Liver (tissue), 9 donors: ENCODE data around the gene EFNA3. TPM values are rescaled to one million over a fixed set of nuclear protein-coding genes. Genes with fewer than 3 reads are reported as not detected.
"Not testable (repeated sequence)": the region's sequence is repeated elsewhere in the genome, so short reads cannot be mapped to it uniquely, and the experiment has no call there.

Experiments
- DNase-seq: peaks from one replicate; pipeline ENCODE4 v3.0.0-alpha.2; 2017; ENCODE audit warnings: low spot score
- H3K27ac ChIP-seq, 2 donors: one replicate each; pipeline ENCODE4 v1.7.0; 2013; ENCODE audit warnings: inconsistent platforms in 2 of 2, low read length in 2 of 2, control low read depth in 1 of 2, low read depth in 1 of 2, mild to moderate bottlenecking in 1 of 2
- H3K27me3 ChIP-seq, 4 donors: one replicate each; pipeline versions ENCODE4 v1.6.1 to v1.7.0; 2013; ENCODE audit warnings: low read length in 3 of 4, inconsistent platforms in 1 of 4, mild to moderate bottlenecking in 1 of 4, moderate library complexity in 1 of 4; ENCODE audit not compliant: control insufficient read depth in 4 of 4, insufficient read depth in 4 of 4
- H3K36me3 ChIP-seq, 4 donors: one replicate each; pipeline versions ENCODE4 v1.6.1 to v1.7.0; 2013; ENCODE audit warnings: low read length in 3 of 4, mild to moderate bottlenecking in 3 of 4, low read depth in 1 of 4, moderate library complexity in 1 of 4; ENCODE audit not compliant: control insufficient read depth in 4 of 4, insufficient read depth in 3 of 4
- H3K4me1 ChIP-seq, 4 donors: one replicate each; pipeline versions ENCODE4 v1.6.1 to v1.7.0; 2013; ENCODE audit warnings: low read length in 3 of 4, mild to moderate bottlenecking in 3 of 4, moderate library complexity in 1 of 4; ENCODE audit not compliant: control insufficient read depth in 4 of 4, insufficient read depth in 4 of 4
- H3K4me3 ChIP-seq, 3 donors: one replicate each; pipeline versions ENCODE4 v1.6.1 to v1.7.0; 2013; ENCODE audit warnings: low read length in 3 of 3, control low read depth in 1 of 3, low read depth in 1 of 3, mild to moderate bottlenecking in 1 of 3
- H3K9ac ChIP-seq, 2 donors: one replicate each; pipeline ENCODE4 v1.7.0; 2013; ENCODE audit warnings: low read length in 2 of 2, mild to moderate bottlenecking in 2 of 2, moderate library complexity in 2 of 2, control low read depth in 1 of 2, low read depth in 1 of 2
- H3K9me3 ChIP-seq, 4 donors: one replicate each; pipeline versions ENCODE4 v1.6.1 to v1.7.0; 2013; ENCODE audit warnings: low read length in 3 of 4; ENCODE audit not compliant: control insufficient read depth in 4 of 4
- CTCF ChIP-seq: fragments of 150-350 bp; IDR thresholded peaks from 2 replicates; pipeline ENCODE4 v1.5.1; 2017; ENCODE audit warnings: improper control_type of control experiment, low read depth, low read length; ENCODE audit not compliant: missing input control
- EGR1 ChIP-seq, 2 donors: IDR thresholded peaks; 2 replicates each; pipeline ENCODE4 v1.6.1; 2016 to 2018; ENCODE audit warnings: antibody characterized with exemption in 2 of 2, low read depth in 2 of 2
- FOXA1 ChIP-seq: IDR thresholded peaks from 2 replicates; pipeline ENCODE4 v1.6.1; 2016; ENCODE audit warnings: antibody characterized with exemption
- FOXA2 ChIP-seq: IDR thresholded peaks from 2 replicates; pipeline ENCODE4 v1.6.1; 2016; ENCODE audit warnings: antibody characterized with exemption
- GABPA ChIP-seq, 2 donors: IDR thresholded peaks in 1 of 2; conservative IDR thresholded peaks in 1 of 2; 2 replicates each; pipeline ENCODE4 v1.6.1; 2016; ENCODE audit warnings: antibody characterized with exemption in 2 of 2, mild to moderate bottlenecking in 1 of 2, moderate library complexity in 1 of 2
- HNF4G ChIP-seq: IDR thresholded peaks from 2 replicates; pipeline ENCODE4 v1.6.1; 2016; ENCODE audit warnings: antibody characterized with exemption
- JUND ChIP-seq, 2 donors: IDR thresholded peaks; 2 replicates each; pipeline ENCODE4 v1.6.1; 2016; ENCODE audit warnings: antibody characterized with exemption in 2 of 2
- MAX ChIP-seq: IDR thresholded peaks from 2 replicates; pipeline ENCODE4 v1.6.1; 2016; ENCODE audit warnings: antibody characterized with exemption
- NR2F2 ChIP-seq: IDR thresholded peaks from 2 replicates; pipeline ENCODE4 v1.6.1; 2016; ENCODE audit warnings: antibody characterized with exemption
- RAD21 ChIP-seq, 2 donors: IDR thresholded peaks; 2 replicates each; pipeline ENCODE4 v1.6.1; 2016; ENCODE audit warnings: antibody characterized with exemption in 2 of 2, mild to moderate bottlenecking in 2 of 2
- RXRA ChIP-seq, 2 donors: IDR thresholded peaks; 2 replicates each; pipeline ENCODE4 v1.6.1; 2017 to 2018; ENCODE audit warnings: antibody characterized with exemption in 2 of 2, mild to moderate bottlenecking in 1 of 2
- SP1 ChIP-seq: IDR thresholded peaks from 2 replicates; pipeline ENCODE4 v1.6.1; 2018; ENCODE audit warnings: antibody characterized with exemption, mild to moderate bottlenecking
- TAF1 ChIP-seq: conservative IDR thresholded peaks from 2 replicates; pipeline ENCODE4 v1.6.1; 2016; ENCODE audit warnings: antibody characterized with exemption, mild to moderate bottlenecking
- ZBTB33 ChIP-seq: IDR thresholded peaks from 2 replicates; pipeline ENCODE4 v1.6.1; 2016; ENCODE audit warnings: antibody characterized with exemption
- WGBS: extraction: QIAGEN DNeasy Blood & Tissue Kit; methylation state at CpG from one replicate; pipeline ENCODE4 v1.1.7; 2013; 5-methylcytosine and 5-hydroxymethylcytosine counted together
- polyA plus RNA-seq, 2 donors: library from polyadenylated mRNA; stranded (reverse) in 1 of 2; unstranded in 1 of 2; fragments of 200-250 nt in 1 of 2; fragments of >200 nt in 1 of 2; fragmentation: Nextera tagmentation in 1 of 2; extraction: Ambion mirVana in 1 of 2; gene quantifications; one replicate each; pipeline versions ENCODE4 v1.2.1 to v1.2.3, GENCODE V29; 2013 to 2015
- total RNA-seq, 2 donors: library from RNA; depleted of rRNA; stranded (reverse); fragments of >200 nt; gene quantifications; one replicate each; pipeline ENCODE4 v1.2.3, GENCODE V29; 2014
- donor health status: healthy.
- donor health status: healthy.
- donor health status: healthy.
- donor health status: healthy.
- donor health status: healthy.

The EFNA3 gene
- total and polyA plus RNA-seq, 4 donors = 0.47 to 3.7 (median 1.1) TPM

- Histone ChIP-seq H3K9ac (no peak overlapping the region), H3K4me1 (peaks cover 0 to under 1% (median 0%) of the 10 kb centered on the region in 4 donors), H3K36me3 (no peaks in the 10 kb centered on the region), H3K4me3 (no peak overlapping the region), H3K9me3 (no peaks in the 10 kb centered on the region), H3K27ac (no peak overlapping the region), H3K27me3 (no peaks in the 10 kb centered on the region)
- WGBS = 90% methylated on average over 5 of the region's 5 CpGs
- no peak for TF ChIP-seq CTCF
- DNase-seq = no peak
Measured at GRCh38 chr1:155113450-155113980, 34.9 kb downstream of the EFNA3 start.

- no peaks in the 10 kb centered on the region for H3K36me3 ChIP-seq
- DNase-seq = no peak
- 82% methylated on average over 5 of the region's 5 CpGs for WGBS
- no peaks in the 10 kb centered on the region for H3K27me3 ChIP-seq
- TF ChIP-seq RAD21 (IDR thresholded peaks at IDR 0.05) (no peak), FOXA1 (no peak), RXRA (IDR thresholded peaks at IDR 0.05) (no peak), GABPA (IDR thresholded peaks at IDR 0.05 in 1 of 2, conservative IDR thresholded peaks at IDR 0.05 in 1 of 2) (no peak), FOXA2 (no peak)
- H3K9ac ChIP-seq = no peak overlapping the region
- H3K27ac ChIP-seq = no peak overlapping the region
- H3K4me1 ChIP-seq = no peaks in the 10 kb centered on the region
- no peak overlapping the region for H3K4me3 ChIP-seq
- no peaks in the 10 kb centered on the region for H3K9me3 ChIP-seq
Measured at GRCh38 chr1:155116113-155116764, 37.6 kb downstream of the EFNA3 start.

- Histone ChIP-seq H3K4me1 (no peaks in the 10 kb centered on the region), H3K36me3 (no peaks in the 10 kb centered on the region), H3K4me3 (no peak overlapping the region), H3K9ac (no peak overlapping the region), H3K27ac (no peak overlapping the region), H3K9me3 (no peaks in the 10 kb centered on the region), H3K27me3 (no peaks in the 10 kb centered on the region)
- 79% methylated on average over 4 of the region's 4 CpGs for WGBS
- no peak for DNase-seq
- no peak for TF ChIP-seq NR2F2
- no peak for TF ChIP-seq ZBTB33
- no peak for TF ChIP-seq EGR1 (IDR thresholded peaks at IDR 0.05; ENCODE audit: low read depth in 2 of 2)
- no peak for TF ChIP-seq TAF1
- no peak for TF ChIP-seq CTCF
- TF ChIP-seq HNF4G = no peak
- TF ChIP-seq JUND (IDR thresholded peaks at IDR 0.05) = no peak
- TF ChIP-seq SP1 = no peak
- no peak for TF ChIP-seq RAD21 (IDR thresholded peaks at IDR 0.05)
- TF ChIP-seq MAX = no peak
Measured at GRCh38 chr1:155117610-155118009, 39.0 kb downstream of the EFNA3 start.

- not testable (repeated sequence) for H3K4me1 ChIP-seq, H3K4me3 ChIP-seq, H3K27me3 ChIP-seq, DNase-seq, H3K9ac ChIP-seq, H3K27ac ChIP-seq, H3K36me3 ChIP-seq, H3K9me3 ChIP-seq
- WGBS = 95% methylated on average over 7 of the region's 7 CpGs
Measured at GRCh38 chr1:155118090-155118489, 39.5 kb downstream of the EFNA3 start.
